Uterus (tissue), 4 donors: ENCODE measurements around the gene VIPR1. TPM values are rescaled to one million over a fixed set of nuclear protein-coding genes. Genes with fewer than 3 reads are reported as not detected.

Source experiments
- DNase-seq, 2 donors: peaks; one replicate each; pipeline ENCODE4 v3.0.0-alpha.2; 2019 to 2020
- H3K27ac ChIP-seq, 2 donors: fragments of 200-600 bp; sonication (generic); 1 replicate in 1 of 2; 2 replicates in 1 of 2; pipeline ENCODE4 v1.5.1; 2016 to 2018
- H3K27me3 ChIP-seq, 2 donors: fragments of 200-600 bp; sonication (generic); one replicate each; pipeline ENCODE4 v1.5.1; 2018 to 2019; ENCODE audit warnings: control low read depth in 1 of 2
- H3K36me3 ChIP-seq, 2 donors: fragments of 200-600 bp; sonication (generic); one replicate each; pipeline ENCODE4 v1.5.1; 2019; ENCODE audit warnings: control low read depth in 1 of 2
- H3K4me1 ChIP-seq, 2 donors: fragments of 200-600 bp; sonication (generic); one replicate each; pipeline ENCODE4 v1.5.1; 2018 to 2019; ENCODE audit warnings: control low read depth in 1 of 2
- H3K4me3 ChIP-seq, 2 donors: fragments of 200-600 bp; sonication (generic); 1 replicate in 1 of 2; 2 replicates in 1 of 2; pipeline ENCODE4 v1.5.1; 2018 to 2019; ENCODE audit warnings: mild to moderate bottlenecking in 1 of 2
- H3K9me3 ChIP-seq, 2 donors: fragments of 200-600 bp; sonication (generic); one replicate each; pipeline ENCODE4 v1.5.1; 2019; ENCODE audit warnings: control low read depth in 1 of 2
- POLR2A ChIP-seq, 2 donors: fragments of 450-650 bp; IDR thresholded peaks; one replicate each; pipeline ENCODE4 v1.6.1; 2016; ENCODE audit warnings: antibody characterized with exemption in 2 of 2, mild to moderate bottlenecking in 1 of 2, moderate library complexity in 1 of 2
- intact Hi-C: fragments of 100-400 bp; cut with DNase I; formaldehyde crosslinking; loops from one replicate; pipeline ENCODE4 v1.15.1; 2023; ENCODE audit warnings: low total_unique reads
- total RNA-seq, 4 donors: library from RNA; depleted of rRNA in 3 of 4; stranded (reverse); fragments of >200 nt in 3 of 4; gene quantifications; one replicate each; pipeline versions ENCODE4 v1.1.0 to v1.2.4, GENCODE V29; 2014 to 2023
- TF ChIP-seq, protein P1 (sequence below), 4 experiments: fragments of 200-600 bp in 2 of 4; fragments of 450-650 bp in 2 of 4; sonication (generic) in 2 of 4; IDR thresholded peaks; one replicate each; pipeline ENCODE4 v1.5.1; 2016 to 2019; ENCODE audit warnings: antibody characterized with exemption in 4 of 4, mild to moderate bottlenecking in 2 of 4, moderate library complexity in 1 of 4
- donor health status: DM: yes; HTN: yes; CAD: no.

VIPR1 gene, protein sequence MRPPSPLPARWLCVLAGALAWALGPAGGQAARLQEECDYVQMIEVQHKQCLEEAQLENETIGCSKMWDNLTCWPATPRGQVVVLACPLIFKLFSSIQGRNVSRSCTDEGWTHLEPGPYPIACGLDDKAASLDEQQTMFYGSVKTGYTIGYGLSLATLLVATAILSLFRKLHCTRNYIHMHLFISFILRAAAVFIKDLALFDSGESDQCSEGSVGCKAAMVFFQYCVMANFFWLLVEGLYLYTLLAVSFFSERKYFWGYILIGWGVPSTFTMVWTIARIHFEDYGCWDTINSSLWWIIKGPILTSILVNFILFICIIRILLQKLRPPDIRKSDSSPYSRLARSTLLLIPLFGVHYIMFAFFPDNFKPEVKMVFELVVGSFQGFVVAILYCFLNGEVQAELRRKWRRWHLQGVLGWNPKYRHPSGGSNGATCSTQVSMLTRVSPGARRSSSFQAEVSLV
- 1 to 10 TPM in 2 of 4 donors, under 1 TPM in 2; 0.26 to 1.5 (median 0.99) TPM for total RNA-seq

DNA sequence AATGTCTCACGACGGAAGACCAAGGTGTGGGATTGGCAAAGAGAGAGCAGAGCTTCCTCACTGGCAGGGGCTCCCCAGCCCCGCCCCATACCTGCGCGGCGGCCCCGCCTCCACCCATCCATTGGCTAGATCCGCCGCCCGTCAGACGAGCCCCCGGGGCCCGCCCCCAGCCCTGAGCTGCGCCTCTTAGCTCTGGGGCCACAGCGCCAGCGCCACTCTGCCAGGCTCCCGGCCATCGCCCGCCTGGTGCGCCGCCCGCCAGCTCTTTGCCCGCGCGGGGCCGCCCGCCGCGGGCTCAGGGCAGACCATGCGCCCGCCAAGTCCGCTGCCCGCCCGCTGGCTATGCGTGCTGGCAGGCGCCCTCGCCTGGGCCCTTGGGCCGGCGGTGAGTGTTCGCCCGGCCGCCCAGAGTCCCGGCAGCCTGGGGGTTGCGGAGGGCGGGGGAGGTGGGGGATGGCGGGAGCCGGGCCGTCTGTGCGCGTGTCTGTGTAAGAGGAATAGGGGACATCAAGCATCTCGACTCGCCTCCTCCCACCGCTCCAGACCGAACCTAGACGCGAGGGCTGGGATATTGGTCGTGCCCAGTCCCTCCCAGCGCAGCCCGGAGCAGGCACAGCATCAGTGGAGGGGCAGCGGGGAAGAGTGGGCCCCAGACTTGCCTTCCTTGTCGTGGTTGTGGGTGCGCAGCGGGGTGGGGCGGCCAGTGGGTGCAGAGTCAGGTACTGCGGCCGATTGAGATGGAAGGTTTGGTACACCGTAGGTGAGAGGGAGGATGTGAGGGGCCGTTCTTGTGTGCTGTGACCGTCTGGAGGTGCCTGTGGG lies at the start of gene VIPR1:
Gene VIPR1 (plus strand): TSS at position 215 of the 822 bp plus-strand sequence. CDS start 93 bp downstream, at position 308.
- no peaks in the 10 kb centered on the region for H3K36me3 ChIP-seq
- peak; percentile 26 to 42 for DNase-seq
- no peaks in the 10 kb centered on the region for H3K9me3 ChIP-seq
- H3K27me3 ChIP-seq = peaks cover 0 to 12% of the 10 kb centered on the region in 2 donors
- TF ChIP-seq, protein P1, sequence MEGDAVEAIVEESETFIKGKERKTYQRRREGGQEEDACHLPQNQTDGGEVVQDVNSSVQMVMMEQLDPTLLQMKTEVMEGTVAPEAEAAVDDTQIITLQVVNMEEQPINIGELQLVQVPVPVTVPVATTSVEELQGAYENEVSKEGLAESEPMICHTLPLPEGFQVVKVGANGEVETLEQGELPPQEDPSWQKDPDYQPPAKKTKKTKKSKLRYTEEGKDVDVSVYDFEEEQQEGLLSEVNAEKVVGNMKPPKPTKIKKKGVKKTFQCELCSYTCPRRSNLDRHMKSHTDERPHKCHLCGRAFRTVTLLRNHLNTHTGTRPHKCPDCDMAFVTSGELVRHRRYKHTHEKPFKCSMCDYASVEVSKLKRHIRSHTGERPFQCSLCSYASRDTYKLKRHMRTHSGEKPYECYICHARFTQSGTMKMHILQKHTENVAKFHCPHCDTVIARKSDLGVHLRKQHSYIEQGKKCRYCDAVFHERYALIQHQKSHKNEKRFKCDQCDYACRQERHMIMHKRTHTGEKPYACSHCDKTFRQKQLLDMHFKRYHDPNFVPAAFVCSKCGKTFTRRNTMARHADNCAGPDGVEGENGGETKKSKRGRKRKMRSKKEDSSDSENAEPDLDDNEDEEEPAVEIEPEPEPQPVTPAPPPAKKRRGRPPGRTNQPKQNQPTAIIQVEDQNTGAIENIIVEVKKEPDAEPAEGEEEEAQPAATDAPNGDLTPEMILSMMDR (IDR thresholded peaks at IDR 0.05) = no peak
- peak in 1 of 2 donors; percentile 24 for TF ChIP-seq POLR2A (IDR thresholded peaks at IDR 0.05)
- H3K4me3 ChIP-seq = peak within 1 kb of the TSS; percentile 16 to 29
- peaks cover 0 to 14% of the 10 kb centered on the region in 2 donors for H3K4me1 ChIP-seq
- no peak within 1 kb of the TSS for H3K27ac ChIP-seq
- intact Hi-C loops = no loop called here

DNA sequence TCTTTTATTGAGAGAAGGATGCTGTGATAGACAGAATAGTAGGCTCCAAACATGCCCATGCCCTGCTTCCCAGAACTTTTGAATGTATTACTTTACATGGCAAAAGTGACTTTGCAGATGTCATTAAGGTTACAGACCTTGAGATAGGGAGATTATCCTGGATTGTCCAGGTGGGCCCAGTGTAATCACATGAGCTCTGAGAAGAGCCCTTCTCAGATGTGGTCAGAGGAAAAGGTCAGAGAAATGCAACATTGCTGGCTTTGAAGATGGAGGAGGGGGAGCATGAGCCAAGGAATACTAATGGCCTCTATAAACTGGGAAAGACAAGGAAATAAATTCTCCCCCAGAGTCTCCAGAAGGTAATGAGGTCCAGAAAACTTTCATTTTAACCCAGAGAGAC lies 46.2 kb upstream of the VIPR1 start:
- Histone ChIP-seq H3K9me3 (no peaks in the 10 kb centered on the region), H3K4me3 (no peak overlapping the region), H3K36me3 (no peaks in the 10 kb centered on the region), H3K27ac (no peak overlapping the region), H3K27me3 (peaks cover 0 to 3% of the 10 kb centered on the region in 2 donors), H3K4me1 (no peaks in the 10 kb centered on the region)
- intact Hi-C loops = no loop called here
- TF ChIP-seq, protein P1 (IDR thresholded peaks at IDR 0.05) = no peak
- no peak for TF ChIP-seq POLR2A (IDR thresholded peaks at IDR 0.05)
- no peak for DNase-seq

DNA sequence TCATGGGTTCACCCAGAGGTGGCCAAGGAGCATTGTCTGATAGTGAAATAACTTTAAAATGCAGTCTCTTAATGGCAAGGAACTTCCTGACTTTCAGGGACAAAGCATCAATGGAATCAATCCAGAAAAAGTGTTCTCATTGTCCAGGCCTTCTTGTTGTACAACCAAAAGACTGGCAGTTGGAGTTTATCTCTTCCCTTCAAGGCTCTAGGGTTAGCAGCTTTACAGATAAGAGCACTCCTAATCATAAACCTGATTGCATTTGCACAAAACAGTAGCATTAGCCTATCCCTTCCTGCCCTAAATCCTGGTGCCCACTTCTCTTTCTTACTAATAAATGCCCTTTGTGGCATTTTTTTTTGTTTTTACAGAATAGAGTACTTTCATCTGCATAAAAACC lies 43.3 kb upstream of the VIPR1 start:
- intact Hi-C loops = no loop called here

DNA sequence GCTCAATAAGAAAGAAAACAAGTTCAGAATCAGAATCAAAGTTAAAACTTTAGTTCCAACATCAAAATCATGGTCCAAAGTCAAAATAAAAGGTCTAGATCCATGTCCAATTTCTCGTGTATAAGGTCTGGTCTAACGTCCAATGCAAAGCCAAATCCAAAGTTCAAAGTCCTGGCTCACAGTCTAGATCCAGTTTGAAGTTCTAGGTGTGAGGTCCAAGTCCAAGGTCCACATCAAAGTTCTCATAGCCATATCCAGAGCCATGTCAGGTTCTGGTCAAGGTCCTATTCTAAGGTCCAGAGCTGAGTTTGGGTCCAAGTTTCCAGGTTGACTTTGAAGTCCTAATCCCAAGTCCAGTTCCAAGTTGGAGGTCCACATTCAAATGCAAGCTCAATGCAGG lies 40.7 kb upstream of the VIPR1 start:
- Histone ChIP-seq H3K36me3 (no peaks in the 10 kb centered on the region), H3K27ac (no peak overlapping the region), H3K4me1 (no peaks in the 10 kb centered on the region), H3K9me3 (no peaks in the 10 kb centered on the region), H3K4me3 (no peak overlapping the region), H3K27me3 (no peaks in the 10 kb centered on the region)
- no peak for TF ChIP-seq POLR2A (IDR thresholded peaks at IDR 0.05)
- TF ChIP-seq, protein P1 (IDR thresholded peaks at IDR 0.05) = no peak
- DNase-seq = no peak
- intact Hi-C loops = no loop called here

More for the DNA sequence above, 43.3 kb upstream of the VIPR1 start:
- no peaks in the 10 kb centered on the region for H3K9me3 ChIP-seq
- peaks cover 0 to 3% of the 10 kb centered on the region in 2 donors for H3K27me3 ChIP-seq
- no peaks in the 10 kb centered on the region for H3K4me1 ChIP-seq
- no peak for TF ChIP-seq POLR2A (IDR thresholded peaks at IDR 0.05)
- TF ChIP-seq, protein P1 (IDR thresholded peaks at IDR 0.05) = no peak
- no peak for DNase-seq
- H3K4me3 ChIP-seq = no peak overlapping the region
- no peaks in the 10 kb centered on the region for H3K36me3 ChIP-seq
- H3K27ac ChIP-seq = no peak overlapping the region
